Suprapubic skin (tissue), 3 donors: ENCODE measurements around the gene HPSE2.

ENCODE experiments used
- POLR2A ChIP-seq, 2 donors: fragments of 450-650 bp; IDR thresholded peaks; one replicate each; pipeline ENCODE4 v1.6.1; 2017; ENCODE audit warnings: antibody characterized with exemption in 2 of 2, mild to moderate bottlenecking in 2 of 2, moderate library complexity in 2 of 2
- TF ChIP-seq, protein P1 (sequence below), 2 donors: fragments of 200-600 bp in 1 of 2; fragments of 450-650 bp in 1 of 2; sonication (generic) in 1 of 2; IDR thresholded peaks; one replicate each; pipeline ENCODE4 v1.5.1; 2016 to 2019; ENCODE audit warnings: antibody characterized with exemption in 2 of 2, mild to moderate bottlenecking in 1 of 2, moderate library complexity in 1 of 2

DNA sequence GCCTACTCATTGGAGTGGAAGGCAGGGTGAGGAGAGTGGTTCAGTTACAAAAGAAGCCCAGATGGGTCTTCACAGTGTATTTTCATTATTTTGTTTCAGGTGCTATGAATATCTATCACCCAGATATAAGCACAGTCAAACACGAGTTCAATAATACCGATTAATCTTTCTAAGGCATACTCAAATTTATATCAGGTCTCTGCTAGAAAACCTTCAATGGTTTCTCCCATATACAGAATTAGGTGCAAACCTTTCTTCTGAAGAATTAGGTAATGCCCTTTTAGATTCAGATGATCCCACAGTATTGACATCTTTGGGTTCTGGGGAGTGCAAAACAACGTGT is 774.2 kb downstream of the HPSE2 start:
- TF ChIP-seq, protein P1, sequence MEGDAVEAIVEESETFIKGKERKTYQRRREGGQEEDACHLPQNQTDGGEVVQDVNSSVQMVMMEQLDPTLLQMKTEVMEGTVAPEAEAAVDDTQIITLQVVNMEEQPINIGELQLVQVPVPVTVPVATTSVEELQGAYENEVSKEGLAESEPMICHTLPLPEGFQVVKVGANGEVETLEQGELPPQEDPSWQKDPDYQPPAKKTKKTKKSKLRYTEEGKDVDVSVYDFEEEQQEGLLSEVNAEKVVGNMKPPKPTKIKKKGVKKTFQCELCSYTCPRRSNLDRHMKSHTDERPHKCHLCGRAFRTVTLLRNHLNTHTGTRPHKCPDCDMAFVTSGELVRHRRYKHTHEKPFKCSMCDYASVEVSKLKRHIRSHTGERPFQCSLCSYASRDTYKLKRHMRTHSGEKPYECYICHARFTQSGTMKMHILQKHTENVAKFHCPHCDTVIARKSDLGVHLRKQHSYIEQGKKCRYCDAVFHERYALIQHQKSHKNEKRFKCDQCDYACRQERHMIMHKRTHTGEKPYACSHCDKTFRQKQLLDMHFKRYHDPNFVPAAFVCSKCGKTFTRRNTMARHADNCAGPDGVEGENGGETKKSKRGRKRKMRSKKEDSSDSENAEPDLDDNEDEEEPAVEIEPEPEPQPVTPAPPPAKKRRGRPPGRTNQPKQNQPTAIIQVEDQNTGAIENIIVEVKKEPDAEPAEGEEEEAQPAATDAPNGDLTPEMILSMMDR (IDR thresholded peaks at IDR 0.05): no peak
- TF ChIP-seq POLR2A (IDR thresholded peaks at IDR 0.05): no peak
